ENCODE measurements around the gene C10orf105.

The C10orf105 gene

DNA sequence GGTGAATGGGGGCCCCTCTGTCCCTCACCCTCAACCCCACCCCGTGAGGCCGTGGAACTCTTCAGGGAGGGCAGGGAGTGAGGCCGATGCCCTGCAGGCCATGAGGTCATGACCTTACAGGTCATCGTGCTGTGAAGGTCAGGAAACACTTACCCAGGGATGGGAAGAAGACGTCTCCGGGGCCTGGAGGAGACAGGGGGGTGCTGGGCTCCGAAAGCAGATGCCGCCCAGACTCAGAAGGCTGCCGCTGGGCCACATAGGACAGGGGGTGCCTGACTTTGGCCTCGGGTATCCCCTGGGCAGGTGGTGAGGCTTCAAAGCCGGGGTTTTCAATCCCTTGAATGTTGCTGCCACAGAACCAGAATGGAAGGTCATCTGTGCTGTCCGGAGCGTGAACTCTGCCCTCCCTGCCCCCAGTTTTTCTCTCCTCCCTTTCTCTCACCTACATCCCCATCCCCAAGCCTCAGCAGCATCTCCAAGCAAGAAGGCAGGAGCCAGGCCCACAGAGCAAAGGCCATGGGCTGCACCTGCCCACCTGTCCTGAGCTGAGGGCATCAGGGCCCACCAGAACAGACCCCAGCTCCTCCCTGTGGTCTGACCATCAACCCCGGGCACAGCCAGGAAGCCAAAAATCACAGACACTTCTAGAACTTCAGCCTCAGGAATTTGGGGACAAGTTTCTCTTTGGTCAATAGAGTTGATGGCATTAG, 32.1 kb upstream of the C10orf105 start:
- DNase-seq, result no peak

DNA sequence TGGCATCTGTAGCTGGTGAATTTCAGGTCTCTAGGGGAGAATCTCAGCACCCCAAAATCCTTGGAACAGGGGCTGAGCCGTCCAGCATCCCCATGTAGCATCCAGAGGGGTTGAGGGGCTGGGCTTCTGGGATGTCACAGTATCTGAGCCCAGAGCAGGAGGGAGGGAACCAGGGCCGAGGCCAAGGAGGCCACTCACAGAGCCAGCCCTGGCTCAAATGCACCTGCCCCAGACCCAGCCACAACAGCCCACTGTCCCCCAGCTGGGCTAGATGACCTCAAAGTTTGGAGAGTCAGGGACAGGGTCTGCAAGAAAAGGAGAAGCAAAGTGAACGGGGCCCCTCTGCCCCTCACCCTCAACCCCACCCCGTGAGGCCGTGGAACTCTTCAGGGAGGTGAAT, 31.4 kb upstream of the C10orf105 start:
- DNase-seq, result no peak

DNA sequence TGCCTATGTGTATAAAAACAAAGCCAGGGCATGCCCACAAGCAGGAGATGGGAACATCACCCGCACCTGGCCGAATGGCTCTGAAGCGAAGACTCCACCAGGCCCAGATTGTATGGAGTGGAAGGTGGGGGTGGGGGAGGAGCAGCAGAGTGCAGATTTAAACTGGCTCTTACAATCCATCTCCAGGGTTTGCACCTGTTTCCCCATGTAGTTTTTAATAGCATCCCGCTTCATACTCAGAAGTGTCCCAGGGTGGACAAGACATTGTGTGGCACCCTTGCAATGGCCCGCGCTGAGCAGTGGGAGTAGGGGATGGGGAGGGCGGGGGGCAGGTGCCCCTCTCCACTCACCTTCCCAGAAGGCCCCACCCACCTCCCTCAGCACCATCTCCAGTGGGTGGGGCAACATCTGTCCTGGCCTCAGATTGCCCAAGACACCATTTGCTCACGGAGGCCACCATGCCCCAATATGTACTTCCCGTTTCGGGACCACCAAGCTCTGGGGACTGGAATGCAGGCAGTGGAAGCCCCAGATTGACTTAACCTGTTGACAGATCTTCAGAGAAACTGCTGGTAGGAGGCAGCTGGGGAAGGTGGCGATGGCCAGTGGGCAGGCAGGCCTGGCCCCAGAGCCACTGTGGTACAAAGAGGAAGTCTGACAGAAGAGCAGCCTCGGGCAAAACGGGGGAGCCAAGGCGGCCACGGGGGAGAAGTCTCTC, 30.7 kb upstream of the C10orf105 start:
- no peak for DNase-seq

DNA sequence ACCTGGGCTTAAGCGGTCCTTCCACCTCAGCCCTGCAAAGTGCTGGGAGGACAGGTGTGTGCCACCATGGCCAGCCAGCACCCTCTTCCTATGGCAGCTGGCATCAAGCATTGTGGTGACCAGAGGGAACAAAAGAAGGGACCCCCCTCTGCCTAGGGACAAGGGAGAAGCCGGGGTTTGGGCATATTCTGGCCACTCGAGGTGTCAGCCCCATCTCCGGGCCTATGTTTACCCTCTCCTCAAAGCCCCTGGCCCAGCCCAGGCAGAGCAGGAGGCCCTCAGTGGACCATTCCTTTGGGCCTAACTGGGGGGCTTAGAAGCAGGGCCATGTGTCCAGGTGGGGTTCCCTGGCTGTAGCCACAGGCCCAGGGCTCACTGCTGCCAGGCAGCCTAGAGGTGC, 29.8 kb upstream of the C10orf105 start:
- no peak for DNase-seq

DNA sequence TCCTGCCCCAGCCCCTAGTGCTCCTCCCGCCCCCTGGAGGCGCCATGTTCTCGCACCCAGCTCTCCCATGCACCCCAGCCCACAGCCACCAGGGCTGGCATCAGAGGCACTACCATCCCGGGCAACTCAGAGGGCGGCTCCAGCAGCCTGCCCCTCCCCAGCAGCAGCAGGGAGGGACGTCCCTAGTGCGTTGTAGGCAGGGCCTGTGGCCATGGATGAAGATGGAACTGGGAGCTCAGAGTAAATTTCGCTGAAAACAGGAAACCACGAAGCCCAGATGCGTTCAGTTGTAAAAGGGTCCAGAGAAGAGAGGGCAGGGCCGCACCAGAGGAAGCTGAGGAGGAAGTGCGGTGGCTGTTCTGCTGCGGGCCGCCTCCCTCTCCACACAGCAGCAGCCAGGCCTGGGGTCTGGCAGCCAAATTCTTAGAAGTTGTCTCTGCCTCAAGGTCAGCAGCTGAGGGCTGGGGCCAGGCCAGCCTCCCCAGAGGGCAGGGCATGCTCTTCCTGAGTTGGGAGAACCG, 29.2 kb upstream of the C10orf105 start:
- DNase-seq, result no peak

DNA sequence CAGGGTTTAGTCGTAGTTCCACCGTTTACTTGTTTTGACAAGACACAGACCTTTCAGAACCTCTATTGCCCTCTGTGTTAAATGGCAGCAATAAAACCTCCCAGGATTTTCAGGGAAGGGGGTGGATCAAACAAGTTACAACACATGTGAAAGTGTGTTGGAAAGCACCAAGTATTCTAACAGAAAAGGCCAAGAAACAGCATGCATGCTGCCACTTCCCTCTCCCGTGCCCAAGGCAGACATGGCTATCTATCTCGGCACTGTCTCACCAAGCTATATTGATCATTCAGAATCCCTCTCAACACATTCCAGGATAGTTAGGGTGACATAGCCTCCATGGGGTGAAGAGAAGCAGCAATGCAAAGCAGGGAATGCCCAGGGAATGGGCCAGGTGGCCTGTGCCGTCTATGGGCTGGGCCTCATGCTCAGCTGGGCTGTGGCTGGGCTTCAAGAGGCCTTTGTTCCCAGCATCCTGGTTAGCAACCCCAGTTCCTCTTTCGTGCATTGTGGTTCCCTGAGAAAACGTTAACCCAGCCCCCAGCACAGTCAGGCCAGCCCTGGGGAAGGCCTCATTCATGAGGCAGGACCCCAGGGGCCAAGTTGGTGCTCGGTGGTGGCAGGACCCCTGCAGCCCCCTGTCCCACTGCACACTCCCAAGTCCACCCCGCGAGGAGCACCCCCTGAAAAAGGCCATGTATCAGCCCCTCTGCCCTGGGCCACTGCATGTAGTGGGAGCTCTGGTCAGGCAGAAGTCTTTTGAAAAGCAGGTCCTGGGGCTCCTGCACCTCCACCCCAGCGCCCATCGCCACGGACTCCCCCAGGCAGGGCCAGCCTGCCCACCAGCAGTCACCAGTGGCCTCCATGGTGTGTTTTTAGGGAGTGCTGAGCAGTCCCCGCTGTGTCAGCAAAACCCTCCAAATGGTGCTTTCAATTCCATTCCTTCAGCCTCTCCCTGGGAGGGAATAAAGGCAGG, 28.3 kb upstream of the C10orf105 start:
- DNase-seq, result no peak

DNA sequence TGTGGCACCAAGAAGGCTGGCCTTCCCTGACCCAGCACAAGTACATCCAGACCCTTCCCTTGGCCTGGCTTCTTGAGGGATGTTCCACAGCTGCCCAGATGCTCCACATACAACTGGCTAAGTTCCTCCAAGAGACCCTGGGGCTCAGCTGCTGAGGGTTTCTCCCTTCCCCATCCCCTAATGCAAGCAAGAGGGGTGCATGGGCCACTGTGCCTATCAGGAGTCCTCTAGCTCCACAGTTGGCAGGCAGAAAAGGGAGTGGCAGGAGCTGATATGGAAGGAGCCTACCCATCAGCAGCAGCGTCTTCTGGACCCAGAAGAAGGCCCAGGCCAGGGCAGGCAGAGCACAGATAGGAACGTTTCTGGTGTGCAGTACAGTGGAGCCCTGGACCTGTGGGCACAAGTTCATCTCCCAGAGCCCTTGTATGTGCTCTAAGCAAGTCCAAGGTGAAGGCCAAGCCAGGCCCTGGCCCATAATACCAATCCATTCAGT, 27.5 kb upstream of the C10orf105 start:
- DNase-seq, result no peak

DNA sequence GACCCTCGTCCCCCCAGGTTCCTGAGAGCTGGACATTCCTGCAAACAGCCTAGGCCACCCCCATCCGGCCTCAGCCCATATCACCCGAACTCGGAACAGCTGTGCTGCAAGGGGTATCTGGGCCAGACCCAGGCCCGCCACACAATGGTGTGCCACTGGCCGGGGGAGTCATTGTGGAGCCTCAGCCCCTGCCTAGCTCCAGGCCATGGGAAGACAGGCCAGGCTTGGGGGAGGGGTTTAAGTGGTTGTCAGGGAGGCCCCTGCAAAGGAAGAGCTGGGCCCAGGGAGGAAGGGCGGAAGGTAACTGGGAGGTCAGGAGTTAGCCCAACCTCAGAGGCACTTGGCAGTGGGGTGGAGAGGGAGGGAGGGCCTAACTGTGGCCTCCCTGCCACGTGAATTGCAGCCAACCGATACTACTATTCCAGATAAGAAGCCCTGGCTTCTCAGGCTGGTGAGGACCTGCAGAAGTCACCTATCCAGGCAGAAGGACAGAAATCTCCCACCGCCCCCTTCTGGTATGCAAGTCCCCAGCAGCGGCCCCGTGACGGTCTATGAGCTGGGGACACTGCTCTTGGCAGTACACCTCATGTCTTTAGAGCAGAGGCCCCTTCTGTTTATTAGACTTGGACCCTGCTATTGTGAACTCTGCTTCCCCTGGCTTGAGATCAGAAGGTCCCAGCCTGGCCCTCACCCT, 26.9 kb upstream of the C10orf105 start:
- DNase-seq, result no peak

DNA sequence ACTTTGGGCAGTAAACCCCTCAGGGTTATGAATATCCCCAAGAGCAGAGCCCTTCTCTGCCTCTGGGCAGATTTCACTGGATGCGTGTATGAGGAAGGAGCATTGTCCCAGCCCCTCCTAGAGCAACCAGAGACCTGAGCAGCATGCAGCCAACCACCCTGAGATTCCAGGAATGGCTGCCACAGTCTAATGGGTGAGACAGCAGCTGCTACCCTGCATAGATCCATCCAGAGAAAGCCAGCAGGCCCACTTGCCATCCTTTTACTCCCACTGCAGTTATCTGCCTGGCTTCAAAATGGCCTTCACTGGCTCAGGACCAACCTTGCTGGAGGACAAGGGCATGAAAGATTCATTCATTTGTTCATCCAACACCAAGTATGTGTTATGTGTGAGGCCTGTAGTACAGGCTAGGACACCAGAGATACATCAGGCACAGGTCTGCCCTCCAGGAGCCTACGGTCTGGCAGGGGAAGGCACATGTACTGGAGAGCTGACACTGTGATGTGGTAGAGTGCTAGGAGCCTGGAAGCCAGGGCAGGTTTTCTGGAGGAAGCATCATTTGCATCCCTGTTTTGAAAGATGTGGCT, 26.2 kb upstream of the C10orf105 start:
- DNase-seq, result no peak

DNA sequence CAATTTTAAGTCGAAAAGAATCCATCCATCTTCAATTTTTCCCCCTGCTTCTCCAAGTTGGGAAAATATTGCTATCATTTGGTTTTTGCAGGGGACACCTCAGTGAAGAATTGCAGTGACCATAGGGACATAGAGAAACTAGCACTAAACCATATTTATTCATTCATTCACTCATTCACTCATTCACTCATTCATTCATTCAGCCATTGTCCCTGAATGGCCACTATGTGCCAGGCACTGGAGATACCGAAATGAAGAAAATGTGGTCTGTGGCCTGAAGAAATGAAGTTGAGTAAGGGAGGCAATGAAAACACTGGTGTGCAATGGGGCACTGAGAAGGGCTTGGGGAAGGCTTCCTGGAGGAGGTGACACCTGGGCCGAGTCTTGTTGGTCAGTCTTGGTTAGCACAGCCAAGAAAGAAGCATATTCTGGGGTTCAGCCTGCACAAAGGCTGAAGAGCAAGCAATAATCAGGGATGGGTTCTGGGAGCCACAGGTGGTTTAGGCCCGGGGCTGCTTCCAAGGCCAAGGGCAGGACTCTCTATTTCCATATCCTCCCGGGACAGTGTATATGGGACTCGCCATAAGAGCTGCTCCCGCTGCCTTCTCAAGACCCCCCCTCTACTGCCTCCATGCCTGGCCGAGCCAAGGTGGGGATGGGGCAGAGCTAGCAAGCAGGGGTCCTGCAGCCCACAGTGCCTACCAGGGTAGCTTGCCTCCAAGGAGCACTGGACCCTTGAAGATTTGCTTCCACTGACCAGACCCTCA, 25.5 kb upstream of the C10orf105 start:
- DNase-seq, result no peak

DNA sequence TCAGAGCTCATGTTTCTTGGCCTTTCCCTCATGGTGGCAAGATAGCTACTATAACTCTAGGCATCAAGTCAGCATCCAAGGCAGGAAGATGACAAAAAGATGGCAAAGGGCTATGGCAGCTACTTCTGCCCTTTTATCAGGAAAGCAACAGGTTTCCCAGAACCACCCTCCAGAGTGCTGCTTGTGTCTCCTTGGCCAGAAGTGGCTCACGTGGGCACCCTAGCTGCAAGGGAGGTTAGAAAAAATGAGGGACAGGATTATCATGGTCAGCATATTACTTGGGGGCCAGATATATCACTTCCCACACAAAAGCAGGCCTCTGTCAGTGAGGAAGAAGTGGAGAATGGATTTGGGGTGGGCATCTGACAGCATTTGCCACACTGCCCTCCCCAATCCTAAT, 24.3 kb upstream of the C10orf105 start:
- DNase-seq, result no peak

DNA sequence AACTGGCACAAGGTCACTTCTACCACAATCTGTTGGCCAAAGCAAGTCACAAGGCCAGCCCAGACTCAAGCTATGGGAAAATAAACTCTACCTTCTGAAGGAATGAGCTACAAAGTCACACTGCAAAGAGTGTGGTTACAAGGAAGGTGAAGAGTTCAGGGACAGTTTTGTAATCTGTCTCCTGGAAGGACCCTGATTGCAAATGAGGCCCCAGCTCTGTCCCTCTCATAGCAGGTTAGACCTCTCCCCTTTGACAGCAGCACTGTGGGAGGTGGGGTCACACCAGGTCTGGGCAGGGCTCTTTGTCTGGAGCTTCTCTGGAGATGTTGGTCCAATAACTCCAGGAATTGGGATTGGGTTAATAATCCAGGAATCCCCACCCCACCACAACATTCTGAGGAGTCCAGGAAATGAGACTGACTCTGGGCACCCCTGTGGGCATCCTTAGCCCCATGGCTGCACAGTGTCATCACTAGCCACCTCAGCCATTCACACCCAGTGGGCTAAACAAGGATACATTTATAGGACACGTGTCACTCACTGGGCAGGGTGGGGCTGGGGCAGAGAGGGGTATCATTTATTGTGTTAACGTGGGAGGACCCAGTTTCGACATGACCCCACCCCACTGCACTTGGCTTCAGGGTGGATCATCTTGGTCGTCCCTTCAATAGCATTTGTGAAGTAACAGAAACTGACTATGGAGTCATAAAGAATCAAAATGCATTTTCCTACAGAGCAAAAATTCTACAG, 23.7 kb upstream of the C10orf105 start:
- no peak for DNase-seq

DNA sequence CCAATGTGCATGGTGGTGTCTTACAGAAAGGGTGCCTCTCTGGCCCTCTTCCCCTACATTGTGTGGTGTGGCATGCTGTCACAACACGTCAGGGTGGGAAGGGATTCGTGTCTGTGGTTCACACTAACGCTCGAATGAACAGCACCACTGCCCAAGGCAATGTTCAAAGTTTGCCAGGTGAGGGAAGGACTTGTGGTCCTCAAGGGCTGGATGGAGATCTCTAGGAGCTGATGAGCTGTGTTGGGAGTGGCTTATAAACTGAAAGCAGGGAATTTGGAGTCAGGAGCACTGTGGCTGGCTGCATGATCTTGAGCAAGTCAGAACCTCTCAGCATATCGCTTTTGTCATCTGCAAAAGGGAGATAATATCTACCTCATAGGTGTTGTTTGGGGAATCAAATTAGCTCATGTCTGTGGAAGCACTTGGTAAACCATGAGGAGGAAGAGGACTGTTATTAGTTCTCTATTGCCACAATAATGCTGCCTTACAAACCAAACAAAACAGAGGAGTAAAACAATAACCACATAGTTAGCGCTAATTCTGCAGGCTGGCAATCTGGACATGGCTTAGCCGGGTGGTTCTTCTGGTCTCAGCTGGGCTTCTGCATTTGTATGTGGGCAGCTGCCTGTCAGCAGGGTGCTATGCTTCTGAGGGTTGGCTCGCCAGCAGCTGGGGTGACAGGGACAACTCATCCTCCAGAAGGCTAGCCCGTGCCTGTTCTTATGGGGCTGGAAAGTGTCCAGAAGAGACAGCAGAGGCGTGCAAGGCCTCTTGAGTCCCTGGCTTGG, 22.9 kb upstream of the C10orf105 start:
- no peak for DNase-seq

DNA sequence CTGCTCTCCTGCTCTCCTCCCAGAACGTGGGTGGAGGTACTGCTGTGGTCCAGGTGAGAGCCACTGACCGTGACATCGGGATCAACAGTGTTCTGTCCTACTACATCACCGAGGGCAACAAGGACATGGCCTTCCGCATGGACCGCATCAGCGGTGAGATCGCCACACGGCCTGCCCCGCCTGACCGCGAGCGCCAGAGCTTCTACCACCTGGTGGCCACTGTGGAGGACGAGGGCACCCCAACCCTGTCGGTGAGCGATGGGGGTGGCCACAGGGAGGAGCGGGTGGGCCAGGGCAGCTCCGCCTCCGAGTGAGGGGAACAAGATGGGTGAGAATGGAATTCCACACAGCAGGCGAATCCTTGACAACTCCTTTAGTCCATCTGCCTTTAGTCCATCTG, 22.1 kb upstream of the C10orf105 start:
- DNase-seq, result no peak

DNA sequence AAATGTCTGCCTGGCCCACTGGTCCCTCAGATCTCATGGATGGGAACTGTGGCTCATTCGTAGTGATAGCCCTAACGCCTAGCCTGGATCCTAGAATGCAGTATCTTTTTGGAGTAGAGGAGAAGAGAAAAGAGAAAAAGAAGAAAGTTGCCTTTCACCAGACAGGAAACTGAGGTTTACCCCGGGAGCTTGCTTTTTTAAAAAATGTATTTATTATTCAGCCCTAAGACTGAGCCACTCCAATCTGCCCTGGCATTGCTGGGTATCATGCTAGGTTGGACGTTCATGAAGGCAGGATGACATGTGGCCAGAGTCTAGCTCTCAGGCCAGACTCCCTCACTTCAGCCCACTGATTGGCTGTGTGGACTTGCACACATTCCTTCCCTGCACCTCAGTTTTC, 21.5 kb upstream of the C10orf105 start:
- DNase-seq, result no peak

DNA sequence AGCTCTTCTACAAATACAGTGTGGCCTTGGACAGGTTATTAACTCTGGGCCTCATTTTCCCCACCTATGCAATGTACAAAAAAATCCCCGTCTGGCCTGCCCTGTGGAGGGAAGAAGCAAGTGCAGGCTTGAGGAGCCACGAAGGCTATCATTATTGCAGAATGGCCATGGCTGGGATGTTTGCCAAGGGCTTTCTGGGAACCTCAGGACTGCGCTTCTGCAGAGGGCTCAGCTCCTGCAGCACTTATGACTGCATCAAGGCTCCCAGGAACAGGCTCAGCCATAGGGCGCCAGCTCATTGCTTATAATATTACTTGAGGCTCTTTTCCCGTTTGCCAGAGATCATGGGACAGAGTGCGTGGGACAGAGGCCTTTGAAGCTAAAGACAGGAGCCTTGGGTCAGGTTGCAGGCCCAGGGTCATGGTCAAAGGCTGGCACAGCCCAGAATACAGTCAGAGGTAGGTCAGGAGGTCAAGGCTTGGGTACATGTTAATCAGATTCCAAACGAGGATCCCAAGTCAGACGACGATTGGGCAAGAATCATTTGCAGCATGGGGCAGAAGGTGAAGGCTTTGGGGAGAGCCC, 20.6 kb upstream of the C10orf105 start:
- no peak for DNase-seq

DNA sequence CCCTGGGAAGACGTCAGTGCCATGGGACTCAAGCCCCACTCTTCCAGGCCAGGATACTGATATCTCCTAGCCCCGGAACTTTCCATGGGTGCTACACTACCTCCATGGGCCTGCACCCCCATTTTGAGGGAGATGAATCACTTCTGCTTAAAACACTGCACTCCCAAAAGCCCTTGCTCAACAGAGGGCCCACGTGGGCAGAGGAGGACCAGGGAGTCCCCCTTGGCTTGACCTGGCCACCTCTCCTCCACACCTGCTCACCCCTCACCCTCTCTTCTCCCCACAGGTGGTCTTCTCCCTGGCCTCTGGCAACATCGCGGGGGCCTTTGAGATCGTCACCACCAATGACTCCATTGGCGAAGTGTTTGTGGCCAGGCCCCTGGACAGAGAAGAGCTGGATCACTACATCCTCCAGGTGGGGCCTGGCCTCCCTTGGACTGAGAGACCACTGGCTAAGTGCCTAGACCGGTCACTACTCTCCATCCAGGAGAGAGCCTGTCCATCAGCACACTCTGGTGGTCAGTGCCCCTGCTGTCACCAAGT, 19.9 kb upstream of the C10orf105 start:
- no peak for DNase-seq

DNA sequence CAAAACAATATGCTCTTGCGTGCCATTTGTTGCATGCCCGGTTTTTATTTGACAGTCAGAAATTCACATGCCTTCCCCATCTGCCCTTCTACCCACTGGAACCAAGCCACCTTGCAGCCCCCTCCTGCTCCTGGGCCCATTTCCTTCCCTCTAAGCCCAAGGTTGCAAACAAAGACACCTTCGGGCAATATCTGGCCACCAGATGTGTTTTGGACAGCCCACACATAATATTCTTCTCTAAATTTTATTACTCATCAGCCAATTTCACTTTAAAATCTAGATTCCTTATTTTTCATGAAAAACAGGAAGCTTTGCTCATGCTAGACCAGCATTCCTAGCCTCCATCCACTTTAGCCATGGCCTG, 18.2 kb upstream of the C10orf105 start:
- DNase-seq, result no peak

Data from kidney glomerular epithelial cell (primary cell).